Measurements from ENCODE around the gene DPP6.
"Not testable (repeated sequence)": the region's sequence is repeated elsewhere in the genome, so short reads cannot be mapped to it uniquely, and the experiment has no call there.

The DPP6 gene

DNA sequence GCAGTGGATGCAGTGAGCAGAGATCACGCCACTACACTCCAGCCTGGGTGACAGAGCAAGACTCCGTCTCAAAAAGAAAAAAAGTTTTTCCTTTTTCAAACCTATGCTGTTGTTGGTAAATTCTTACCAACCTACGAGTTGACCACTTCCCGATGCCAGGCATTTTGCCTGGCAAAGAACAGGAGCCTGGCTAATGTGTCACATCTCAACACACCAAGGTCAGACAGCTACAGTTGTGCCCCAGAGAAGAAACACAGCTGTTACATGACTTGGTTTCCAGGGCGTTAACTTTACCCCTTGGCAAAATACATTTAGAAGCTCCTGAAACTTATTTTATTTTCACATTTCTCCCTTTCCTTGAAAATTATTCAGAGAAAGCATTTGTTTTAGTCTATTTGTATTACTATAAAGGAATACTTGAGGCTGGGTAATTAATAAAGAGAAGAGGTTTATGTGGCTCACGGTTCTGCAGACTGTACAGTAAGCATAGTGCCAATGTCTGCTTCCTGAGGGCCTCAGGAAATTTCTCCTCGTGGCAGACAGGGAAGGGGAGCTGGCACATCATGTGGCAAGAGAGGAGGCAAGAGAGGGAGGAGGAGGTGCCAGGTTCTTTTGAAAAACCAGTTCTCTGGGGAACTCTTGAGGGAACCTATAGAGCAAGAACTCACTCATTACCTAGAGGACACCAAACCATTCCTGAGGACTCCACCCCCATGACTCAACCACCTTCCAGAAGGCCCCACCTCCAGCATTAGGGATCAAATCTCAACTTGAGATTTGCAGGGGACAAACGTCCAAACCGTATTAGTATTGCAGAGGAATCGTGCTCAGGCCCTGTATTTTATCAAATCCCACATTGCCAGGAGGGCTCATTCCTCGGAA lies 867.4 kb downstream of the DPP6 start:
- DNase-seq: no peak

DNA sequence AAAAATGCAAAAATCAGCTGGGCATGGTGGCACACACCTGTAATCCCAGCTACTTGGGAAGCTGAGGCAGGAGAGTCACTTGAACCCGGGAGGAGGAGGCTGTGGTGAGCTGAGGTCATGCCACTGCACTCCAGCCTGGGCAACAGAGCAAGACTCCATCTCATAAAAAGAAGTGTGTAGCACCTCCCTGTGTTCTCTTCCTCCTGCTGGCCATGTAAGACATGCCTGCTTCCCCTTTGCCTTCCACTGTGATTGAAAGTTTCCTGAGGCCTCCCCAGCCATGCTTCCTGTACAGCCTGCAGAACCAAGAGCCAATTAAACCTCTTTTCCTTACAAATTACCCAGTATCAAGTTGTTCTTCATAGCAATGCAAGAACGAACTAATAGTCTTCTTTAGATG lies 870.3 kb downstream of the DPP6 start:
- DNase-seq: not testable (repeated sequence)

GRCh38 chr7:154927624-154928125 lies 875.5 kb downstream of the DPP6 start:
- peak; percentile 45 to 70 for DNase-seq

DNA sequence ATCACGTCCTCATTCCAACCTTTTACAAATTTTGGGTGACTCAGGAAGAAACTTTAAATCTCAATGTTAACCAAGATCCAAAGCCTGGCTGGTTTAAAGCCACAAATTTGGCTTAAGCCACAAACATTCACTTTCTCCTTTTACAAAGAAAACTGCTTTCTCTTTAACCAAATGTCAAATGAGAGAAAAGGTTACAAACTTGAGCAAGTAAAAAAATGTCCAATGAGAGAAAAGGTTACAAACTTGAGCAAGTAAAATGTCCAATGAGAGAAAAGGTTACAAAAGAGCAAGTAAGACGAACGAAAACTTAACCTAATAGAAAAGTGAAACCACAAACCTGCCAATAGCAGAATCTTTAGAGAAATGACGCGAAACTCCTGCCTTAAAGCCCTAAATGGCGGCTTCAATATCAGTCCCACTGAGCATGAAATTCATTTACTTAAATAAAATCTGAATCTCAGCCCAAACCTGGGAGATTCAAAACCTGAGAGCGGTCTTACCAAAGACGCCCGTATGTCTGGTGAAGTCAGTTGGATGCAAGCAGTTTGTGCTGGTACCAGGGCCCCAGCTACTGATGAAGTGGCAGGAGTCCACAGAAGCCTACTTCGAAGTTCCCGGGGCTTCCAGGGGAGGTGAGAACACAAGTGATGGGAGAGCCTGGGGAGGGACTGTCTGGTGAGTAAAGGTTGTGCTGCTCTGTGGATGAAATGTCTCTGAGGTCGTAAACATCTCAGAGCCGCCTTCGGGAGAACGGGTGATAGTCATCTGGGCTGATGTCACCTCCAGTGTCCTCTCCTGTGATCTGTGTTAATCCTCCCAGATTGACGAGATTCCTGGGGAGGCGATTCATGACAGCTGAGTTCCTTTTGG lies 876.2 kb downstream of the DPP6 start:
- peak in 1 of 2 experiments; percentile 33 for DNase-seq

- DNase-seq: no peak
Observed at GRCh38 chr7:154929006-154929726, 877.0 kb downstream of the DPP6 start.

DNA sequence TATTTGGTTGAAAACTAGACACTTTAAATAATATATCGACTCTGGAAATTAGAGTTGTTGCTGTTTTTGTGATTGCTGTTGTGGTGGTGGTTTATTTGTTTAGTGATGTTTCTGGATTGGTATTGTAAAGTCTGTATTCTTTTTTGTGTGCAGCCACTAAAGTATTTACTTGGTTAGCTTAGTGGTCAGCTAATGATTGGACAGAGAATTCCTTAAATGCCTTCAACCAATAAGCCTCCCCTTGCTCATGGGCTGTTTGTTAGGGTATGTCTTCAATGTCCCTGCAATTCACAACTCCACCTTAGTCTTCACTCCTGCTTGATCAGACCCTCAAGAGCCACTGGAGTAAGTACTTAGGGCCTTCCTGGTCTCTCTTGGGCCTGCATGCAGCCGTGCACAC lies 879.7 kb downstream of the DPP6 start:
- DNase-seq: no peak

DNA sequence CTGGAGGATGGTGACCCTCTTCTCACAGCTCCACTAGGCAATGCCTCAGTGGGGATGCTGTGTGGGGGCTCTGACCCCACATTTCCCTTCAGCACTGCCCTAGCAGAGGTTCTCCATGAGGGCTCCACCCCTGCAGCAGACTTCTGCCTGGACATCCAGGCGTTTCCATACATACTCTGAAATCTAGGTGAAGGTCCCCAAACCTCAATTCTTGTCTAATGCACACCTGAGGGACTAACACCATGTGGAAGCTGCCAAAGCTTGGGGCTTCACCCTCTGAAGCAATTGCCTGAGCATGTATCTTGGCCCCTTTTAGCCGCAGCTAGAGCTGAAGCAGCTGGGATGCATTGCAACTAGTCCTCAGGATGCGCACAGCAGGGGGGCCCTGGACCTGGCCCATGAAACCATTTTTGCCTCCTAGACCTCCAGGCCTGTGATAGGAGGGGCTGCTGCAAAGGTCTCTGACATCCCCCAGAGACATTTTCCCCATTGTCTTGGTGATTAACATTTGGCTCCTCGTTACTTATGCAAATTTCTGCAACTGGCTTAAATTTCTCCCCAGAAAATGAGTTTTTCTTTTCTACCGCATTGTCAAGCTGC lies 882.3 kb downstream of the DPP6 start:
- DNase-seq: not testable (repeated sequence)

GRCh38 chr7:154937837-154938236 lies 885.6 kb downstream of the DPP6 start:
- DNase-seq: no peak

DNA sequence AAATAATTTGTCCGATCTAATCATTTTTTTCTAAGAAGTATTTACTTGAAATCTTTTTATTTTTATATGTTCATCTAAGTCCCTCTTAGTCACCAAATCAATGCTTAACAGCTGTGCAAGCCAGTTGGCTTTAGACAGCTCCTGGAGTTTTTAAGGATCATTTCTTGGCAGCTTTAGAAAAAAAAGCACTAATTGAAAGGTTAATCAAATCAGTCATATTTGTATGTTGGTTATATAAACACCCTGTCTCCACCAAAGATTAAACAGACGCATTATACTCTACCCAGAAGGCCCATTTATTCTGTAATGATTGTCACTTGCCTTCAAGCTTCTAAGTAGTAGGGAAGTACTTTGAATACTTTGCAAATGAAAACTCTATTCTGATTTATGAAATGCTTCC lies 890.5 kb downstream of the DPP6 start:
- no peak for DNase-seq
